HG03025 (cell line): ENCODE data around the gene THUMPD1.
A peak's percentile ranks its signal among the peaks of the same experiment; 100 is the strongest.
"Not testable (repeated sequence)": the region's sequence is repeated elsewhere in the genome, so short reads cannot be mapped to it uniquely, and the experiment has no call there.

Source experiments
- ATAC-seq: cut with Tn5 transposase; IDR thresholded peaks from one replicate; pipeline ENCODE4 v1.9.1; 2021; ENCODE audit warnings: mild to moderate bottlenecking, moderate library complexity; ENCODE audit not compliant: unreplicated experiment, low FRiP score

The THUMPD1 gene, protein sequence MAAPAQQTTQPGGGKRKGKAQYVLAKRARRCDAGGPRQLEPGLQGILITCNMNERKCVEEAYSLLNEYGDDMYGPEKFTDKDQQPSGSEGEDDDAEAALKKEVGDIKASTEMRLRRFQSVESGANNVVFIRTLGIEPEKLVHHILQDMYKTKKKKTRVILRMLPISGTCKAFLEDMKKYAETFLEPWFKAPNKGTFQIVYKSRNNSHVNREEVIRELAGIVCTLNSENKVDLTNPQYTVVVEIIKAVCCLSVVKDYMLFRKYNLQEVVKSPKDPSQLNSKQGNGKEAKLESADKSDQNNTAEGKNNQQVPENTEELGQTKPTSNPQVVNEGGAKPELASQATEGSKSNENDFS

DNA sequence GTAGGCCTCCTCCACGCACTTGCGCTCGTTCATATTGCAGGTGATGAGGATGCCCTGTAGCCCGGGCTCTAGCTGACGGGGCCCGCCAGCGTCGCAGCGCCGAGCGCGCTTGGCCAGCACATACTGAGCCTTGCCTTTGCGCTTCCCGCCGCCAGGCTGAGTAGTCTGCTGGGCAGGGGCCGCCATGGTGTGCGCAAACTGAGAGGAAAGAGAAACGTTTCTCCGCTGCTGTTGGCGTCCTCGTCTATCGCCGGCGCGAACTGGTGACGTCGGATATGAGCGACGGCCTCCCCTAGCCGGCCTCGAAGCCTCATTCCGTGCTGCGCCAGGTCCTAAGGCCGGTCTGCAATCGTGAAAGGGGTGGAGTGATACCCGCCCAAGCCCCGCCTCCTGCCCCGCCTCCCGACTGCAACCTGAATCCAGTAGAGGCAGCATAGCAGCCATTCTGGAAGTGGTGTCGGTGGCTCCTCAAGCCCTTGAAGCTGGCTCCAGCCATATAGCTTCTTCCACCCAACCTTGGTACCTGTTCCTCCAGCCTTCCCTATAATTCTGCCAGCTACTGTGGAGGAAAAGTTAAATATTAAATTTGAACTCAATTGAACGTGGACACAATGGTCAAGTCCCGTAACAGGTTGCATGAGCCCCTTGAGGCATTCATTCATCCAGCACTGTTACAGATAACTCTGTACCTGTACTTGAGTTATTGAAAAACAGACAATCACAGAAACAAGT is at the start of gene THUMPD1:
THUMPD1 (minus strand) TSS at position 265 of the 732 bp plus-strand sequence; CDS start at position 186, 79 bp downstream.
- ATAC-seq, result peak; percentile 84

DNA sequence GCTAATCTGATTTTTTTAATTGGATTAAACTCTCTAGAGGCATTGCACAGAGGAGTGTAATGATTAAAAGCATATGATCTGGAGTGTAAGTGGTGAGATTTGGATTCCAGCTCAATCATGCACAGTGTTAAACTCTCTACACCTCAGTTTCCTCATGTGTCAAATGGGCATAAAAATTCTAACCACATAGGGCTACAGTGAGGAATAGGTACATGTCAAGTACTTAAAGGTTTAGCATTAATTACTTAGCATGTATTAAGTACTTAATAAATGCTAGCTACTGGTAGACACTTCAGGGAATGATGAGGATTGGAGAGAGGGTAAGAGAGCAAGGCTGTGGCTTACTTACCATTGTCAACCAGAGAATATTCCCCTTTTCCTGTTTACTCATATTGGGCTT is 47.5 kb upstream of the THUMPD1 start:
- ATAC-seq, result no peak

DNA sequence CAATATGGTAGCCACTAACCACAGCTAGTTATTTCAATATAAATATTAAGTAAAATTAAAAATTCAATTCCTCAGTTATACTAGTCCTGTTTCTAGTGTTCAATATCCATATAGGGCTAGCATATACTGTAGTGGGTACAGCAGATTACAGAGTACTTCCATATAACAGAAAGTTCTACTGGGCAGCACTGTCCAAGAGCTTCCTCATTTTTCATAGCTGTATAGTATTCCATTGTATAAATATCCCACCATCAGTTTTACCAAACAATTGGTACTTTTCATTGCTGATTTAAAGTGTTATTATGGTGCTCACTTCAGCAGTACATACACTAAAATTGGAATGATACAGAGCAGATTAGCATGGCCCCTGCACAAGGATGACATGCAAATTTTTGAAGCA is 42.6 kb upstream of the THUMPD1 start:
- no peak for ATAC-seq

DNA sequence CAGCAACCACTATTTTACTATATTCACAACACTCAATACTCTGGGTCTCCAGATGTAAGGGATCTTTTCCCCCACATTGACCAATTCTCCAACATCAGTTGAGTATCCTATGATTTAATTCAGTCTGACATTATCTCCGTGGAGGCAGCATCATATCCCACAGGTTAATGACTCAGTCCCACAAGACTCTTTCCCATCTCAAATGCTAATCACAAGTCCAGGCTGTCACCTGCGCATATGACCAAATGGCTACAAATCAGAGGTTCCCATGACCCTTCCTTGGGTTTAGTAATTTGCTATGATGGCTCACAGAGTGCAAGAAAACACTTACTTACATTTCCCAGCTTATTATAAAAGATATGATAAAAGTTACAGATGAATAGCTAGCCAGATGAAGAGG is 40.9 kb upstream of the THUMPD1 start:
- ATAC-seq, result no peak

DNA sequence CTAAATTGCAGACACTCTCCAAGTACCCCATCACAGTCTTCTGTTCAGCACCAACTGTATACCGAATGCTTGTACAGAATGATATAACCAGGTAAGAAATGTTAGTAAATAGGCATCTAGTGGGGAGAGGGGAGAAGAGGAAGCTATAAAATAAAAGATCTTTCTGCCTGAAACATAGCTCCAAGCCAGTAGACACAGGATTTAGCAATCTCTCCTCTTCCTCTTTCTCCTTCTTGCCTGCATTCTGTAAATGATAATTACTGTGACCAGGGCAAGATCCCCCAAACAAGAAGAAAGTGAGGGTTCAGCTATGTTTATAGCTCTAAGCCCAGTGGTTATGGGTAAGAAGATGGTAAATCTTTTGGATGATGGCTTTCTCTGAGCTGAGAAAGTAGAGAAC is 40.1 kb upstream of the THUMPD1 start:
- ATAC-seq, result no peak

DNA sequence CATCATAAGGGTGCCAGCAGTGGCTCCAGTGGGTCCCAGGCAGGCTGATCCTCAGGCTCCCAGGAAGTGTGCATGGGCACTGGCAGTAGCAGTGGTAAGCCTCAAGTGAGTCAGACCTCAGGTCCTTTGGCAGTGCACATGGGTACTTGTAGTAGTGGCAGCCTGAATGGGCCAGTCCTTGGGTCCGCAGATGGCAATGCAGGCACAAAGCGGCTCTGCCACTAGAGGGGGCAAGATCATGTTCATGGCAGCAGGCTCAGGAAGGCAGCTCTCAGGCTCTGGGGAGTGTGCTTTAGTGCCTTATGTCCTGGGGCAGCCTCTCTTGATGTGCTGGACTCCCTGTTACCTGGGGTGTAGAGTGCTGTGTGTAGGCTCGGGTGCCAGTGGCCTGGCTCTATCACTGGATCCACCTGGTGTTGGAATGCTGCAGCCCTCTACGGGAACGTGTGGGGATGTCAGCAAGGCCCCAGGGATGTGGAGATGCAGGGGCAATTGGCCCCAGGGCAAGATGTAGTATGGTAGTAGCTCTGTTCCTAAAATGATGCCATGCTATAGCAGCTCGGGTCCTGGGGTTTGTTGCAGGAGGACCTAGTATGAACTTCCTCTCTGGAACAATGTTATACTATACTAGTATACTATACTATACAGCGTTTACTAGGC is 33.2 kb upstream of the THUMPD1 start:
- ATAC-seq, result no peak

DNA sequence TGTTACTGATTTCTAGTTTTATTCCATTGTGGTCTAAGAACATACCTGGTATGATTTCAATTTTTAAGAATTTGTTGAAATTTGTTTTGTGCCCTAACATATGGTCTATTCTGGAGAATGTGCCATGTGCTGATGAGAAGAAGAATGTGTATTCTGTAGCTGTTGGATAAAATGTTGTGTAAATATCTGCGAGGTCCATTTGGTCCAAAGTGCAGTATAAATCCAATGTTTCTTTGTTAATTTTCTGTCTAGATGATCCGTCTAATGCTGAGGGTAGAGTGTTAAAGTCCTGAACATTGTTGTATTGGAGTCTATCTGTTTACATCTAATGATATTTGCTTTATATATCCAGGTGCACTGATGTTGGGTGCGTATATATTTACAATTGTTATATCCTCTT is 32.1 kb upstream of the THUMPD1 start:
- no peak for ATAC-seq

DNA sequence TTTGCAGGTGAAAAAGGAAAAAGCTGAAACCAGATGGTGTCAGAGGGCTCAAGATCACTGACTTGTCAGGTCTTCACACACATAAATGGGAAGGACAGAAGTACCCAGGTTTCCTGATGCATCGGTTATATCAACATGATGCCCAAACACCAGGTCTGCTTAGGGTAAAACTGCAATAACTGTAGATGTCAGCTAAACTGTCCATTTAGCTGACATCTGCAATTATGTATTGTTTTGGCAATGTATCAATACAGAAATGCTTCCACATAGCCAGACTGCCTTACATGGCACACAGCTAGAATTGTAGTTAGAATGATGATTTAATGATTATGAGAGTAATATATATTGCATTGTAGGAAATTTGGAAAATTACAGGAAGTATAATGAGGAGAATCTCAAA is 27.2 kb upstream of the THUMPD1 start:
- ATAC-seq, result no peak

DNA sequence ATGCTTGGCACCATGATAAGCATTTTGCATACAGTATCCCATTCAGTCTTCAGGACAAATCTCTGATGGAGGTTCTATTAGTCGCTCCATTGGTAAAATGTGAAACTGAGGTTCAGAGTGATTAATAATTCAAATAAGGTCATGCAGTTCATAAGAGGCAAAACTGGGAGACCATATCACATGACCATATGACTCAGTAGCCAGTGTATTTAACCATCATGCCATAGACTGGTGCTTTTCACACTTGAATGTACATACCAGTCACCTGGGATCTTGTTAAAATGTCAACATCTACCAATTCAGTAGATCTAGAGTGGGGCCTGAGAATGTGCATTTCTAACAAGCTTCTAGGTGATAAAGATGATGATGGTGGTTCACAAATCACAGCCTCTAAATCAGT is 26.5 kb upstream of the THUMPD1 start:
- ATAC-seq, result no peak

DNA sequence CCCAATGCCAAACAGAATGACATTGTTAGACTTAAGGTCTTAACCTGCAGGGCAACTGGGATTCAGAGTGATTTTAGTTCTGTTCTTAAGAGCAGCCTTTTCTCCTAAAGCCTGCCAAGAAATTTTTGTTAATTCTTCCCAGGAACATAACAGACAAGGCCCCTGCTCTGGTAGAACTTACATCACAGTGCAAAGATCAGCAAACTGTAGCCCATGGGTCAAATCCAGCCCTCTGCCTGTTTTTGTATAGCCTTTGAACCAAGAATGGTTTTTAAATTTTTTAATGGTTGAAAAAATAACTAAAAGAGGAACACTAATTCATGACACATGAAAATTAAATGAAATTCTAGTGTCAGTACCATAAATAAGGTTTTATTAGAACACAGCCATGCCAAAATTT is 26.0 kb upstream of the THUMPD1 start:
- no peak for ATAC-seq

DNA sequence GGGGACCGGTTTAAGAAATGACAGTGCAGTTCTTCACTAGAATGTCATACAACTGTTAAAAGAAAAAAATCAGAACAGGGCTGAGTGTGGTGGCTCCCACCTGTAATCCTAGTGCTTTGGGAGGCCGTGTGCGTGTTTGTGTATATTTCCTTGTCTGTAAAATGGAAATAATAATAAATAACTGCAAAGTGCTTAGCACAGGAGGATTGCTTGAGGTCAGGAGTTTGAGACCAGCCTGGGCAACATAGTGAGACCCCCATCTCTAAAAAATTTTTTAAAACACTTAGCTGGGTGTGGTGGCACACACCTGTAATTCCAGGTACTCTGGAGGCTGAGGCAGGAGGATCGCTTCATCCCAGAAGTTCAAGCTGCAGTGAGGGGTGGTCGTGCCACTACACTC is 24.7 kb upstream of the THUMPD1 start:
- ATAC-seq, result no peak

DNA sequence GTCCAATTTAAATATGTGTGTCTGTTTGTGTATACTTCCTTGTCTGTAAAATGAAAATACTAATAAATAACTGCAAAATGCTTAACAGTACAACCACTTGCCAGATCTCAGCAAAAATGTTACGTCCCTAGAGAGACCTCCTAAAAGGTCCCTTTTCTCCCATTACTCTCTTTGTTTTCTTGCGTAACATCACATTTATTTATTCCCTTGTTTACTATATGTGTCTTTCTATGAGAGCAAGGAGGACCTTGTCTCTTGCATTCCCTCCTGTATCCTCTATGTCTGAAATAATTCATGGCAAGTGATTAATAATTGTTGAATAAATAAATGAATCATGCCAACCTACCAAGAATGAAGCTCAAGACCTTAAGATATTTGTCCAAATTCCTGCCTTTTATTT is 24.1 kb upstream of the THUMPD1 start:
- ATAC-seq, result no peak

DNA sequence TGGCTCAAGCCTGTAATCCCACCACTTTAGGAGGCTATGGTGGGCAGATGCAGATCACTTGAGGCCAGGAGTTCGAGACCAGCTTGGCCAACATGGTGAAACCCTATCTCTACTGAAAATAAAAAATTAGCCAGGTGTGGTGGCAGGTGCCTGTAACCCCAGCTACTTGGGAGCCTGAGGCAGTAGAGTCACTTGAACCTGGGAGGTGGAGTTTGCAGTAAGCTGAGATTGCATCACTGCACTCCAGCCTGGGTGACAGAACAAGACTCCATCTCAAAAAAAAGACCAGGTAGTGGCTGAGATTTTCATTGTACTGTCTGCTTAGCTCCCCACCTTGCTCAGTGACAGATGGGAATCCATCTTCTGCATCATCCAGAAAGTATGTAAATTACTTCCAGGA is 22.8 kb upstream of the THUMPD1 start:
- ATAC-seq, result not testable (repeated sequence)

DNA sequence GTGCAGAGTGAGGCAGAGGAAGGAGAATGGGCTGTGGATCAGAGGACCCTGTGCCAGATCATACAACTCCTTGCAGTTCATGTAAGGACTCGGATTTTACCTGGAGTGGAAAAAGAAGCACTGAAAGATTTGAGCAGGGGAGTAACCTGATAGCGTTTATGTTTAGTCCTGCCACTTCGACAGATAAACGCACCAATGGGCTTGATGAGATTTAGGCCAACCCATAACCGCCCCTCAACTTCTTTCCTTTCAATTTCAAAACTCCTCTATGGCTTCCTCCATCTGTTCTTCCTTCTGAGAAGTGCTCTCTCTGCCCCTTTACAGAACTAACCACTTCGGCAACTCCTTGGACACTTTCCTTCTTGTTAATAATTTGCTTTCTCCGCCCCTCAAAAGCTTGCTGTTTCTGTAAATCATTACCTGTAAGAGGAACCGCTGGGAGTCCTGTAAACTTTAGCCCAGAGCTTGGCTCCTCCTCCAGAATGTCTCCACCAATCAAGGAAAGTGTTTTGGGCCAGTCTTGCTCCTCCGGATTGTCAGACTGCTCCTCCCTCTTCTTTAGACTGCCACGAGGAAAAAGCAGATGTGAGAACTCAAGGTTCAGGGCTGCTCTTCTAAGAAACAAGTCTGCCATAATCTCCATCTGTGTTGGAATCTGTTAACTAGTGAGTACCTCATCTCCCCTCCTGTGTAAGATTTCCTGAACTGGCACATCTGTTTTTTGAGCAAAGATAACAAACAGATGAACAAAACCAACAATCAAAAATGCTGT is 22.0 kb upstream of the THUMPD1 start, which contains the start of gene ACSM3:
ACSM3 (plus strand) TSS at position 554 of the 772 bp plus-strand sequence. CDS start 6,021 bp downstream, outside the sequence.
- peak; percentile 97 for ATAC-seq

DNA sequence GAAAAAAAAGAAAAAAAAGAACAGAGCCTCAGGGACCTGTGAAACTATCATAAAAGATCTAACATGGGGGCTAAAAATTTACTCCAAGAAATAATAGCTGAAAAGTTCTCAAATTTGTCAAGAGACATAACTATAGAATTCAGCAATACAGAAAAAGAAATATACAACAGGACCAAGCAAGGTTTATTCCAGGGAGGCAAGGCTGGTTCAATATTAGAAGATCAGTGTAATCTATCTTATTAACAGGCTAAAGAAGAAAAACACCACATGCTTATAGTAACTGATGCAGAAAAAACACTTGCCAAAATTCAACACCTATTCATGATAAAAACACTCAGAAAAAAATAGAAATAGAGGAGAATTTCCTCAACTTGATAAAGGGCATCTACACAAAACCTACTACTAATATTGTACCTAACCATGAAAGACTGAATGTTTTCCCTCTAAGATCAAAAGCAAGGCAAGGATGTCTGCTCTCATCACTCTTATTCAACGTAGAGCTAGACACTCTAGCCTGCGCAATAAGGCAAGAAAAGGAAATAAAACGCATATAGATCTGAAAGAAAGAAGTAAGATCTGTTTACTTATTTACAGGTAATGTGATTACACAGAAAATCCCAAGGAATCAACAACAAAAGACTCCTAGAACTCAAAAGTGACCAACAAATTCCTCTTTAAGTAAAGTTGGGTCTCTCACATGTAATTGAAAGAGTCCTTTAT is 20.9 kb upstream of the THUMPD1 start:
- ATAC-seq, result no peak

DNA sequence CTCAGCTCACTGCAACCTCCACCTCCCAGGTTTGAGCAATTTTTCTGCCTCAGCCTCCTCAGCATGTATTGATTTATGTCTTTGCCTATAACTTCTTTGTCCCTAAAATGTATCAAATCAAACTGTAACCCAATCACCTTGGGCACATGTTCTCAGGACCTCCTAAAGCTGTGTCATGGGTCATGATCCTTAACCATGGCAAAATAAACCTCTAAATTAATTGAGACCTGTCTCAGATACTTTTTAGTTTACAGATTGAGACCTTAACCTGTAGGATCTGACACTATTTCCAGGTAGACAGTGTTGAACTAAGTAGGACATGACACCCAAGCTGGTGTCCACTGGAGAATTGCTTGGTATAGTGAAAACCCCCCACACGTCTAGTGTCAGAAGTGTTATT is 19.6 kb upstream of the THUMPD1 start:
- no peak for ATAC-seq

DNA sequence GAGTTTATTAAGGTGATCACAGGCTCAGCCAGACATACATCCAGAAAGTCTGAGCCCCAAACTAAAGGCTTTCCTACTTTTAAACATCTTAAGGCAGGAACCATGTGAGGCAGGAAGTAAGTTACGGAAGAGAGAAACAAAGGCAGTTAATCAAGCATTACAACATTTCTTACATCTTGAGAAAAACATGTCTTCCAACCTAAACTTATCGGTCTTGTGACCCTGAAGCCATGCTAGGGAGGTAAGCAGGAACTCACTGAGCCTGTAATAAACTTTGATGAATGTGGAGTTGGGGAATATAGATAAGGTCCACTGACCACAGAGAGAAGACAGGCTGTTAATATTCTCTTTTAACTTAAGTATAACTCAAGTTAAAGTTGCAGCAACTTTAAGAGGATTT is 18.7 kb upstream of the THUMPD1 start:
- no peak for ATAC-seq

DNA sequence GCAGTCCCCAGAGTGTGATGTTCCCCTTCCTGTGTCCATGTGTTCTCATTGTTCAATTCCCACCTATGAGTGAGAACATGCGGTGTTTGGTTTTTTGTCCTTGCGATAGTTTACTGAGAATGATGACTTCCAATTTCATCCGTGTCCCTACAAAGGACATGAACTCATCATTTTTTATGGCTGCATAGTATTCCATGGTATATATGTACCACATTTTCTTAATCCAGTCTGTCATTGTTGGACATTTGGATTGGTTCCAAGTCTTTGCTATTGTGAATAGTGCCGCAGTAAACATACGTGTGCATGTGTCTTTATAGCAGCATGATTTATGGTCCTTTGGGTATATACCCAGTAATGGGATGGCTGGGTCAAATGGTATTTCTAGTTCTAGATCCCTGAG is 14.2 kb upstream of the THUMPD1 start:
- ATAC-seq, result not testable (repeated sequence)

DNA sequence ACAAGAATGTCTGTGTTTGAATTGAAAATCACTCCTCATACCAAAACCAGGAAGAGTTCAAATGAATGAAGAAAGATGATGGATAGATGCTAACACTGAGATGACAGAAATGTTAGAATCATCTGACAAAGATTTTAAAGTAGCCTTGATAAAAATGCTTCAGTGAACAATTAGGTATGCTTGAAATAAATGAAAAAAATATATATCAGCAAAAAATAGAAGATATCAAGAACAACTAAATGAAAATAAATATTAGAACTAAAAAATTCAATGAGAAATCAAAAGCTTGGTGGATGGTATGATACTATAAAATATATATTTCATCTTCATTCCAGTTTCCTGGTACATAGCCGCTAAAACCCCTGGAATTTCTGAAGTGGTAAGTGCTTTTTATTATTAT is 13.6 kb upstream of the THUMPD1 start:
- ATAC-seq, result no peak

DNA sequence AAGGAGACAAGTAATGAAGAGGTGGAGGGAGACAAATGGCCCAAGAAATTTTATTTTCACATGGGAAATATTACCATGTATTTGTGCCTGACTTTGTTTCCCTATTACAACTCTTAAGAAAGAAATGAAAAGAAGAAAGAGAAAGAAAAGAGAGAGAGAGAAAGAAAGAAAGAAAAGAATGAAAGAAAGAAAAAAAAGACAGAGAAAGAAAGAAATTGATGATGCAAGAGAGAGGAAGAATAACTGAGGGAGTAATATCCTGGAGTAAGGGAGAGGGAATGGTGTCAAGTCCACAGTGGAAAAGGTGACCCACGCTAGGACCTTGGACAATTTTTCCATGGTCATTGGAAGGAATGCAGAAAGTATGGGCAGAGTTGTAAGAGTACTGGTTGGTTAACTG is 12.1 kb upstream of the THUMPD1 start:
- no peak for ATAC-seq
